Fibroblast of skin of left biceps (primary cell): ENCODE measurements around the gene GRM7.

Source experiments
- DNase-seq, 2 experiments: peaks; one replicate each; pipeline ENCODE4 v3.0.0-alpha.2; 2013; ENCODE audit warnings: low read depth in 2 of 2

Gene GRM7

GRCh38 chr3:7577513-7577912 lies 716.6 kb downstream of the GRM7 start:
- DNase-seq, result no peak

- DNase-seq, result no peak
Observed at GRCh38 chr3:7581831-7582230, 720.9 kb downstream of the GRM7 start.

- no peak for DNase-seq
Observed at GRCh38 chr3:7585052-7585451, 724.1 kb downstream of the GRM7 start.

GRCh38 chr3:7588236-7588635 lies 727.3 kb downstream of the GRM7 start:
- DNase-seq, result no peak

- no peak for DNase-seq
Observed at GRCh38 chr3:7589526-7589925, 728.6 kb downstream of the GRM7 start.

- no peak for DNase-seq
Observed at GRCh38 chr3:7602297-7602696, 741.4 kb downstream of the GRM7 start.

- DNase-seq, result no peak
Observed at GRCh38 chr3:7607083-7607482, 746.2 kb downstream of the GRM7 start.

- no peak for DNase-seq
Observed at GRCh38 chr3:7607676-7608075, 746.8 kb downstream of the GRM7 start.

GRCh38 chr3:7610634-7611033 lies 749.7 kb downstream of the GRM7 start:
- no peak for DNase-seq

- no peak for DNase-seq
Observed at GRCh38 chr3:7615043-7615442, 754.1 kb downstream of the GRM7 start.

- DNase-seq, result no peak
Observed at GRCh38 chr3:7618606-7619005, 757.7 kb downstream of the GRM7 start.

GRCh38 chr3:7620401-7620800 lies 759.5 kb downstream of the GRM7 start:
- DNase-seq, result no peak

- no peak for DNase-seq
Observed at GRCh38 chr3:7621046-7621630, 760.2 kb downstream of the GRM7 start.

- DNase-seq, result no peak
Observed at GRCh38 chr3:7621651-7622050, 760.7 kb downstream of the GRM7 start.

- no peak for DNase-seq
Observed at GRCh38 chr3:7625021-7625420, 764.1 kb downstream of the GRM7 start.

GRCh38 chr3:7630351-7630911 lies 769.5 kb downstream of the GRM7 start:
- no peak for DNase-seq

- DNase-seq, result no peak
Observed at GRCh38 chr3:7630925-7631324, 770.0 kb downstream of the GRM7 start.

- DNase-seq, result no peak
Observed at GRCh38 chr3:7632305-7632704, 771.4 kb downstream of the GRM7 start.

- no peak for DNase-seq
Observed at GRCh38 chr3:7637694-7638093, 776.8 kb downstream of the GRM7 start.

- DNase-seq, result no peak
Observed at GRCh38 chr3:7638103-7638502, 777.2 kb downstream of the GRM7 start.

- no peak for DNase-seq
Observed at GRCh38 chr3:7640787-7641186, 779.9 kb downstream of the GRM7 start.

- no peak for DNase-seq
Observed at GRCh38 chr3:7646851-7647250, 785.9 kb downstream of the GRM7 start.

GRCh38 chr3:7650466-7650865 lies 789.6 kb downstream of the GRM7 start:
- DNase-seq, result no peak

GRCh38 chr3:7651274-7651673 lies 790.4 kb downstream of the GRM7 start:
- DNase-seq, result no peak
